Hepatocyte (in vitro differentiated cells): ENCODE measurements around the gene RSU1. TPM values are rescaled to one million over a fixed set of nuclear protein-coding genes. Genes with fewer than 3 reads are reported as not detected.

Source experiments
- DNase-seq: peaks from one replicate; pipeline ENCODE4 v3.0.0-alpha.2; 2016; ENCODE audit warnings: low spot score
- H2AFZ ChIP-seq: fragments of 200-600 bp; sonication (generic); 2 replicates; pipeline ENCODE4 v1.6.0; 2016; ENCODE audit warnings: antibody characterized with exemption, mild to moderate bottlenecking
- H3K27ac ChIP-seq: fragments of 200-600 bp; sonication (generic); 2 replicates; pipeline ENCODE4 v1.5.1; 2016; ENCODE audit warnings: mild to moderate bottlenecking
- H3K27me3 ChIP-seq: fragments of 200-600 bp; sonication (generic); 2 replicates; pipeline ENCODE4 v1.6.1; 2016
- H3K36me3 ChIP-seq: fragments of 200-600 bp; sonication (generic); replicated peaks from 2 replicates; pipeline ENCODE4 v1.5.1; 2016; ENCODE audit warnings: low read depth; ENCODE audit not compliant: insufficient read depth
- H3K4me1 ChIP-seq: fragments of 200-600 bp; sonication (generic); 2 replicates; pipeline ENCODE4 v1.5.1; 2016; ENCODE audit warnings: mild to moderate bottlenecking, moderate library complexity; ENCODE audit not compliant: insufficient read depth
- H3K4me2 ChIP-seq: fragments of 200-600 bp; sonication (generic); 2 replicates; pipeline ENCODE4 v1.6.0; 2016
- H3K4me3 ChIP-seq: fragments of 200-600 bp; sonication (generic); 2 replicates; pipeline ENCODE4 v1.5.1; 2016; ENCODE audit warnings: mild to moderate bottlenecking
- H3K79me2 ChIP-seq: fragments of 200-600 bp; sonication (generic); 2 replicates; pipeline ENCODE4 v1.6.0; 2017; ENCODE audit warnings: mild to moderate bottlenecking
- H3K9me2 ChIP-seq: fragments of 200-600 bp; sonication (generic); replicated peaks from 2 replicates; pipeline ENCODE4 v1.6.0; 2017; ENCODE audit warnings: mild to moderate bottlenecking; ENCODE audit not compliant: insufficient read depth
- H3K9me3 ChIP-seq: fragments of 200-600 bp; sonication (generic); 2 replicates; pipeline ENCODE4 v1.5.1; 2016; ENCODE audit warnings: low read depth, mild to moderate bottlenecking
- H4K20me1 ChIP-seq: fragments of 200-600 bp; sonication (generic); 2 replicates; pipeline ENCODE4 v1.6.0; 2016; ENCODE audit warnings: mild to moderate bottlenecking; ENCODE audit not compliant: insufficient read depth, poor library complexity, severe bottlenecking
- CTCF ChIP-seq: fragments of 200-600 bp; sonication (generic); IDR thresholded peaks from 2 replicates; pipeline ENCODE4 v1.5.1; 2016; ENCODE audit warnings: antibody characterized with exemption, mild to moderate bottlenecking; ENCODE audit not compliant: poor library complexity
- EZH2 ChIP-seq: fragments of 200-600 bp; sonication (generic); IDR thresholded peaks from 2 replicates; pipeline ENCODE4 v1.6.1; 2016; ENCODE audit warnings: antibody characterized with exemption, mild to moderate bottlenecking, borderline replicate concordance
- EZH2phosphoT487 ChIP-seq: fragments of 200-600 bp; sonication (generic); IDR thresholded peaks from one replicate; pipeline ENCODE4 v1.6.1; 2018; ENCODE audit warnings: antibody characterized with exemption, mild to moderate bottlenecking, low read depth, moderate library complexity; ENCODE audit not compliant: unreplicated experiment, severe bottlenecking
- WGBS: methylation state at CpG from one replicate; pipeline ENCODE4 v1.1.6; 2016; ENCODE audit warnings: low lambda C conversion rate; ENCODE audit errors: missing lambda C conversion rate; 5-methylcytosine and 5-hydroxymethylcytosine counted together
- polyA plus RNA-seq: library from polyadenylated mRNA; unstranded; fragments of >200 nt; fragmentation: Nextera tagmentation; extraction: Ambion mirVana; gene quantifications from 2 replicates; pipeline ENCODE4 v1.2.1, GENCODE V29; 2016
- total RNA-seq: library from RNA; depleted of rRNA; stranded (reverse); fragments of >200 nt; gene quantifications from 2 replicates; pipeline ENCODE4 v1.2.3, GENCODE V29; 2014

RSU1 gene
- total and polyA plus RNA-seq, 2 experiments from 2014 or later, result 37.0 to 52.3 TPM

- Histone ChIP-seq H3K79me2 (no peaks in the 10 kb centered on the region), H3K4me3 (no peak overlapping the region), H3K9me2 (no peaks in the 10 kb centered on the region), H4K20me1 (no peaks in the 10 kb centered on the region), H3K4me1 (no peaks in the 10 kb centered on the region), H3K27ac (no peak overlapping the region), H3K9me3 (no peaks in the 10 kb centered on the region), H3K27me3 (no peaks in the 10 kb centered on the region), H3K36me3 (no peaks in the 10 kb centered on the region), H2AFZ (no peak overlapping the region), H3K4me2 (no peak overlapping the region)
- WGBS, result 97% methylated on average over 11 of the region's 11 CpGs
- no peak for TF ChIP-seq EZH2
- no peak for TF ChIP-seq EZH2phosphoT487
- no peak for TF ChIP-seq CTCF
- DNase-seq, result no peak
Observed at GRCh38 chr10:16592378-16592777, 224.8 kb downstream of the RSU1 start.

- TF ChIP-seq CTCF, result no peak
- TF ChIP-seq EZH2phosphoT487, result no peak
- no peak for TF ChIP-seq EZH2
- H3K27ac ChIP-seq, result no peak overlapping the region
- no peaks in the 10 kb centered on the region for H3K4me1 ChIP-seq
- no peak overlapping the region for H3K4me3 ChIP-seq
- H3K9me2 ChIP-seq, result no peaks in the 10 kb centered on the region
- no peaks in the 10 kb centered on the region for H3K79me2 ChIP-seq
- no peaks in the 10 kb centered on the region for H3K36me3 ChIP-seq
- WGBS, result 90% methylated on average over 7 of the region's 7 CpGs
- H4K20me1 ChIP-seq, result no peaks in the 10 kb centered on the region
- H3K9me3 ChIP-seq, result no peaks in the 10 kb centered on the region
- DNase-seq, result no peak
- no peak overlapping the region for H3K4me2 ChIP-seq
- no peak overlapping the region for H2AFZ ChIP-seq
- no peaks in the 10 kb centered on the region for H3K27me3 ChIP-seq
Observed at GRCh38 chr10:16586358-16587138, 230.7 kb downstream of the RSU1 start.

DNA sequence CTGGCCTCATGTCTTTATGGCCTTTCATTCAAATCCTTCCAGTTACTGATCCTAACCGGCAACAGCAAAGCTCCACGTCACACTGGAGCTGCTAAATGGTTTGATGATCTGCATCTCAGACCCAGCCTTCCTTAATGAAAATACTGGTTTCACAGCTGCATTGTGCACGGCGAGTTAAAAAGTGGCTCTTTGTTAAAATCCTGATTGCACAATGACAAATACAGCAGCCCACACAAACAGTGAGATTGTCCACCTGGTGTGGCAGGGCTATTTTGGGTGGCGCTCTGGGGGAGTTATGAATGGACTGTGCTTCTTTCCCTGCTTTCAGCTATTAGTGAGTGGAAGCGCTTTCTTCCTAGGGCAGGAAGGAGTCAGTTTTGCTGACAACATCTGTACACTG is 232.1 kb downstream of the RSU1 start:
- H3K27me3 ChIP-seq, result no peaks in the 10 kb centered on the region
- no peak overlapping the region for H3K4me2 ChIP-seq
- H3K9me2 ChIP-seq, result no peaks in the 10 kb centered on the region
- no peaks in the 10 kb centered on the region for H3K9me3 ChIP-seq
- no peaks in the 10 kb centered on the region for H3K4me1 ChIP-seq
- H3K36me3 ChIP-seq, result no peaks in the 10 kb centered on the region
- no peak overlapping the region for H3K4me3 ChIP-seq
- H3K27ac ChIP-seq, result no peak overlapping the region
- no peaks in the 10 kb centered on the region for H3K79me2 ChIP-seq
- no peaks in the 10 kb centered on the region for H4K20me1 ChIP-seq
- H2AFZ ChIP-seq, result no peak overlapping the region
- DNase-seq, result no peak
- 88% methylated on average over 6 of the region's 6 CpGs for WGBS
- no peak for TF ChIP-seq CTCF
- no peak for TF ChIP-seq EZH2
- no peak for TF ChIP-seq EZH2phosphoT487
